ENCODE data around the gene TIMM13.

GRCh38 chr19:2413159-2413558 lies 14.2 kb downstream of the TIMM13 start:
- no peak for TF ChIP-seq GATA3 (IDR thresholded peaks at IDR 0.05; ENCODE audit: low read depth, low read length)
- no peak for TF ChIP-seq GATA2 (IDR thresholded peaks at IDR 0.05; ENCODE audit: low read depth, low read length)

All from SH-SY5Y (cell line).